Measurements from ENCODE around the gene MALAT1.

MALAT1 gene

DNA sequence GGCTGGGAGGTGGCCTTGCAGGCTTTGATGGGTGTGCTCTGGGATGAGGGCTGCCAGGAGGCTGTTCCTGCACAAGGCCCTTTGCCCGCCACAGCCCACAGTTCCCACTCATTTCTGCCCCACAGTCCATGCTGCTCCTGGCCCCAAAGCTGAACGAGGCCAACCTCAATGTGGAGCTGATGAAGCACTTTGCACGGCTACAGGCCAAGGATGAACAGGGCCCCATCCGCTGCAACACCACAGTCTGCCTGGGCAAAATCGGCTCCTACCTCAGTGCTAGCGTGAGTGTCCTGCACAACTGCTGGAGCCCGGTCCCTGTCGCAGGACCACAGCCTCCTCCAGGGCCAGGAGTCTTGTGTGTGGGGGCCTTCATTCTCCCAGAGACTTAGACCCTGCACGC, 36.3 kb downstream of the MALAT1 start:
- DNase-seq (ENCODE audit: extremely low spot score): no peak
- TF ChIP-seq HDGF (IDR thresholded peaks at IDR 0.05; ENCODE audit: borderline replicate concordance) (no peak), NFRKB (IDR thresholded peaks at IDR 0.05) (no peak), ZNF384 (IDR thresholded peaks at IDR 0.05) (no peak), TARDBP (IDR thresholded peaks at IDR 0.05) (no peak), SUZ12 (IDR thresholded peaks at IDR 0.05) (no peak), PKNOX1 (IDR thresholded peaks at IDR 0.05) (no peak), FOXA1 (IDR thresholded peaks at IDR 0.05) (no peak), CTBP1 (IDR thresholded peaks at IDR 0.05; ENCODE audit: borderline replicate concordance) (no peak), LEF1 (IDR thresholded peaks at IDR 0.05; ENCODE audit: borderline replicate concordance) (no peak), FOXK2 (IDR thresholded peaks at IDR 0.05) (no peak), ARNT (IDR thresholded peaks at IDR 0.05) (no peak), SP1 (IDR thresholded peaks at IDR 0.05) (no peak), FOXM1 (IDR thresholded peaks at IDR 0.05; ENCODE audit: borderline replicate concordance) (no peak), BHLHE40 (IDR thresholded peaks at IDR 0.05; ENCODE audit: borderline replicate concordance) (no peak), ELF4 (IDR thresholded peaks at IDR 0.05) (no peak), L3MBTL2 (conservative IDR thresholded peaks at IDR 0.05) (no peak)
- CTCF ChIA-PET: interaction anchor here (0.5 kb wide), 1 partner anchor 260 kb away, joined by 3 read pairs; no protein-coding TSS in a partner anchor
- POLR2A ChIA-PET: interaction anchor here (1.2 kb wide), 1 partner anchor 33 kb away, joined by 3 read pairs; no protein-coding TSS in a partner anchor

DNA sequence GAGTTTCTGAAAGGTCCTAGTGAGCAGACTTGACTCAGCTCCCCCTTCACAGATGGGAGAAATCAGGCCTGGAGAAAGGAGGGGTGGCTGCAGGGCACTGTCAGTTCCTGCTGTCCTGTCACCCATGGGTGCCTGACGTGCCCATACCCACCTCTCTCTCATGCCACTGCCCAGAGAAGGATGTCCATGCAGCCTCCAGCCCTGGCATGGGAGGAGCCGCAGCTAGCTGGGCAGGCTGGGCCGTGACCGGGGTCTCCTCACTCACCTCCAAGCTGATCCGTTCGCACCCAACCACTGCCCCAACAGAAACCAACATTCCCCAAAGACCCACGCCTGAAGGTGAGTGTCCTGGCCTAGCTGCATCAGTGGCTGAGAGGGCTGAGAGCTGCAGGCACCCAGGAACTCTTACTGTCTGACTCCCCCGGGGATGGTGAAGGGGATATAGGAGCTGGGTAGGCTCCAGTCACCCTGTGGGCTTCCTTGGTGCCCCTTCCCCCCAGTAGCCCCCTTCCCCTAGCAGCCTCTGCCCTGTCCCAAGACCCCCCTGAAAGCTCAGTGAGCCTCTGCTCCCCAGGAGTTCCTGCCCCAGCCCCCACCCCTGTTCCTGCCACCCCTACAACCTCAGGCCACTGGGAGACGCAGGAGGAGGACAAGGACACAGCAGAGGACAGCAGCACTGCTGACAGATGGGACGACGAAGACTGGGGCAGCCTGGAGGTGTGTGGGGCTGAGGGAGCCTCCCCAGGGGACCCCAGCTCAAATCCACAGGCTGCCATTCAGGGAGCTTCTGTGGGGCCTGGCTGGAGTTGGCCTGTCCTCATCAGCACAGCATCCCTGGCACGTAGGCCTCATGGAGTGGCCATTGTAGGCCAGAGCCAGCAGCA, 37.8 kb downstream of the MALAT1 start:
- TF ChIP-seq L3MBTL2 (conservative IDR thresholded peaks at IDR 0.05) (no peak), FOXA1 (IDR thresholded peaks at IDR 0.05) (no peak)
- POLR2A ChIA-PET: interaction anchor here (0.7 to 1.9 kb wide), 6 partner anchors 10 to 120 kb away, joined by 3 to 5 read pairs (median 4); partner anchors contain the start of gene SCYL1
- CTCF ChIA-PET: interaction anchor here (1.3 to 1.4 kb wide), 3 partner anchors 15 to 121 kb away, joined by 3 to 5 read pairs (median 4); partner anchors contain the start of gene ZNRD2
- DNase-seq (ENCODE audit: extremely low spot score): no peak

DNA sequence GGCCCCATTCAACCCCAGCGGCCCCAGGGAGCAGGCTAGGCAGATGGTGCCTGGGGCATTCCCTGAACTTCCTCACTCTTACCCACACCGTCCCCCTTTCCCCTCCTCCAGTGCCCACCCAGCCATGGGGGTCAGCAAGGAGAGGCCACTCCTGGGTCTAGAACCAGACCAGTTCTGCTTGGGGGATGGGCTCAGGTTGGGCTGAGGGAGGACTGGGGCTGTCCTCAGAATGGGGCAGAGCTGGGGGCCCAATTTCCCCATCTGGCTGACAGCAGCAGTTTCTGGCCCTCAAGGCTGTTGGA, 38.4 kb downstream of the MALAT1 start:
- no peak for DNase-seq (ENCODE audit: extremely low spot score)
- ChIA-PET POLR2A (interaction anchor here (0.7 to 1.9 kb wide), 4 partner anchors 10 to 40 kb away, joined by 3 to 5 read pairs (median 4); no protein-coding TSS in a partner anchor), CTCF (interaction anchor here (1.3 to 5.0 kb wide), 3 partner anchors 14 to 122 kb away, joined by 3 to 40 read pairs (median 5); partner anchors contain the start of gene KCNK7)
- TF ChIP-seq SP1 (IDR thresholded peaks at IDR 0.05) (no peak), NFRKB (IDR thresholded peaks at IDR 0.05) (no peak), SUZ12 (IDR thresholded peaks at IDR 0.05) (no peak), ZNF384 (IDR thresholded peaks at IDR 0.05) (no peak), BHLHE40 (IDR thresholded peaks at IDR 0.05; ENCODE audit: borderline replicate concordance) (no peak), FOXA1 (IDR thresholded peaks at IDR 0.05) (no peak), LEF1 (IDR thresholded peaks at IDR 0.05; ENCODE audit: borderline replicate concordance) (no peak), HDGF (IDR thresholded peaks at IDR 0.05; ENCODE audit: borderline replicate concordance) (no peak), L3MBTL2 (conservative IDR thresholded peaks at IDR 0.05) (no peak)

GRCh38 chr11:65537620-65538231, 38.9 kb downstream of the MALAT1 start:
- TF ChIP-seq FOXM1 (IDR thresholded peaks at IDR 0.05; ENCODE audit: borderline replicate concordance) (no peak), LEF1 (IDR thresholded peaks at IDR 0.05; ENCODE audit: borderline replicate concordance) (no peak), BHLHE40 (IDR thresholded peaks at IDR 0.05; ENCODE audit: borderline replicate concordance) (no peak), SP1 (IDR thresholded peaks at IDR 0.05) (no peak), ZNF384 (IDR thresholded peaks at IDR 0.05) (no peak), SUZ12 (IDR thresholded peaks at IDR 0.05) (no peak), ELF4 (IDR thresholded peaks at IDR 0.05) (no peak), PKNOX1 (IDR thresholded peaks at IDR 0.05) (no peak), FOXK2 (IDR thresholded peaks at IDR 0.05) (no peak), NFRKB (IDR thresholded peaks at IDR 0.05) (no peak), ARNT (IDR thresholded peaks at IDR 0.05) (no peak), CTBP1 (IDR thresholded peaks at IDR 0.05; ENCODE audit: borderline replicate concordance) (no peak), TARDBP (IDR thresholded peaks at IDR 0.05) (no peak), HDGF (IDR thresholded peaks at IDR 0.05; ENCODE audit: borderline replicate concordance) (no peak), FOXA1 (IDR thresholded peaks at IDR 0.05) (no peak)
- no peak for DNase-seq (ENCODE audit: extremely low spot score)
- ChIA-PET CTCF (interaction anchor here (1.4 to 5.0 kb wide), 2 partner anchors 14 to 57 kb away, joined by 5 to 40 read pairs; partner anchors contain the start of gene KCNK7), POLR2A (interaction anchor here (1.9 kb wide), 1 partner anchor 9 kb away, joined by 4 read pairs; no protein-coding TSS in a partner anchor)

DNA sequence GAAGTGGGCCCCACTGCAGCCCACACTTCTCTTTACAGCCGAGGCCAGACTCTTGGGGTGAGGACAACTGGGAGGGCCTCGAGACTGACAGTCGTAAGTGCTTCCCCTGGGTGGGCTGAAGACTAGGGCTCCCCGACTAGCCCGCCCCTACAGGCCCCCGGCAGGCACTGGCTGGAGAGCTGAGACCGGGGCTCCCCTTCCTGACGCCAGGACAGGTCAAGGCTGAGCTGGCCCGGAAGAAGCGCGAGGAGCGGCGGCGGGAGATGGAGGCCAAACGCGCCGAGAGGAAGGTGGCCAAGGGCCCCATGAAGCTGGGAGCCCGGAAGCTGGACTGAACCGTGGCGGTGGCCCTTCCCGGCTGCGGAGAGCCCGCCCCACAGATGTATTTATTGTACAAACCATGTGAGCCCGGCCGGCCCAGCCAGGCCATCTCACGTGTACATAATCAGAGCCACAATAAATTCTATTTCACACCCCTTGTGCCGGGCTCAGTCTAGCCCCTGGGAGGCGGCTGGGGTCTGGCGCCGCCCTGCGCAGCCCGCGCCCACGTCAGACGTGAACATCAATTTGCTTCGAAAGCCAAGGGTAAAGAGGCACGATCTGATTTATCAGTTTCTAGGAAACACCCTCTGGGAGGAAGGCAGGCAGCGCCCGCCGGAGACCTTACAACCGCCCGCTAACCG, 39.5 kb downstream of the MALAT1 start:
- ChIA-PET POLR2A (no interaction called here), CTCF (interaction anchor here (1.4 to 5.0 kb wide), 2 partner anchors 13 to 56 kb away, joined by 5 to 40 read pairs; partner anchors contain the start of gene KCNK7)
- no peak for TF ChIP-seq PKNOX1 (IDR thresholded peaks at IDR 0.05)
- no peak for TF ChIP-seq FOXA1 (IDR thresholded peaks at IDR 0.05)
- no peak for TF ChIP-seq HDGF (IDR thresholded peaks at IDR 0.05; ENCODE audit: borderline replicate concordance)
- no peak for TF ChIP-seq FOXK2 (IDR thresholded peaks at IDR 0.05)
- no peak for TF ChIP-seq ARNT (IDR thresholded peaks at IDR 0.05)
- no peak for TF ChIP-seq LEF1 (IDR thresholded peaks at IDR 0.05; ENCODE audit: borderline replicate concordance)
- TF ChIP-seq SUZ12 (IDR thresholded peaks at IDR 0.05): no peak
- TF ChIP-seq ELF4 (IDR thresholded peaks at IDR 0.05): no peak
- no peak for TF ChIP-seq SP1 (IDR thresholded peaks at IDR 0.05)
- no peak for TF ChIP-seq FOXM1 (IDR thresholded peaks at IDR 0.05; ENCODE audit: borderline replicate concordance)
- TF ChIP-seq ZNF384 (IDR thresholded peaks at IDR 0.05): no peak
- TF ChIP-seq BHLHE40 (IDR thresholded peaks at IDR 0.05; ENCODE audit: borderline replicate concordance): no peak
- TF ChIP-seq CTBP1 (IDR thresholded peaks at IDR 0.05; ENCODE audit: borderline replicate concordance): no peak
- no peak for TF ChIP-seq L3MBTL2 (conservative IDR thresholded peaks at IDR 0.05)
- no peak for TF ChIP-seq NFRKB (IDR thresholded peaks at IDR 0.05)
- TF ChIP-seq TARDBP (IDR thresholded peaks at IDR 0.05): no peak
- DNase-seq (ENCODE audit: extremely low spot score): no peak
